HG02840 (cell line): ENCODE results near the gene THSD4.

ENCODE experiments used
- ATAC-seq: cut with Tn5 transposase; IDR thresholded peaks from one replicate; pipeline ENCODE4 v1.9.1; 2021; ENCODE audit warnings: mild to moderate bottlenecking, moderate library complexity, moderate number of reproducible peaks; ENCODE audit not compliant: unreplicated experiment, low FRiP score

The THSD4 gene

DNA sequence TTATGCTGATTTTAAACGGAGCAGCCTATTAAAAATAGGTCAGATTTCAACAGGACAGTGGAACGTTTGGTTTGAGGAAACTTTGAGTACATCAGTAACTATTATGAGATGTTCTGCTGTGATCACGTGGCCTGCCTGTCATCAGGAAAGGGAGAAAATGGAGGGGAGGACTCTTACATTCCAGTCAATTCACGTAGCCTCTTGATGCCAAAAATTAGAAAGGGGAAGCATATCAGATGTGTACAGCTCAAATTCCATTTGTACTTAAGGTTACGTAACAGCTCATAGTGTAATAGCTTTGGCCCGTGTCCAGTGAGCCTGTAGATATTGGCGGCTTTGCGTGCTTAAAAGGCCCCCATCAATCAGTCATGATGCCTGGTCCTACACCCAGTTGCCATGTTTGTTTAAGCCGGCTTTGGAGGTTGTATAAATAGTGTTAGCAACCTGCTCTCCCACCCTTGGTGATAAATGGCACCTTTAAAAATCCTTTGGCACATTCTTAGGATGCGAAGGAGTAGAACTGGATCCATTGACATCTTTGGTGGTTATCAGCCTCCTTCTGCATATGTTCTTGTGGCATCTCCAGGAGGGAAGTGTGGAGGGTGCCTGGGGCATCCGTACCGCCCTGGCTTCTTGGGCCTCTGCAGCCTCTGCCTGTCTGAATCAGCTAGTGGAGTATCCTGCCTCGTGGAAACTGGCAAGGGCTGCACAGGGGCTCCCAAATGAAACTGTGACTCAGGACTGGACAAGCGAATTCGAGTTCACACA, 163.9 kb downstream of the THSD4 start:
- ATAC-seq, result no peak

DNA sequence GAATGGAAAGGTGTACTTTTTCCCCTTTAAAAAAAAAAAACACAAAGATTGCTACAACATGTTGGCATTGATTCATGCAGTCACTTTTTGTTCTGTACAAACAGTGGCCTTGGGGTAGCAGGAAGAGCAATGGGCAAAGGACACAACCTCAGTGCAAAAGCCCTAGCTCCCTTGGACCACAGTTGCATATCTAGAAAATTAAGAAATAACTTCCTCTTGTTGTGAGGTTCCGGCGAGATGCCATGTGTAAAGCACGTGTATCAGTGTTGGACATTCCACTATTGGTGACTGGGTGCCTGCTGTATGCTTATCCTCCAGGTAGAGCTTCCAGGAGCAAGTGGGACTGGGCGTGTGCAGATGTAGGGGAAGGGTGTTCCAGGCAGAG, 164.5 kb downstream of the THSD4 start:
- no peak for ATAC-seq

DNA sequence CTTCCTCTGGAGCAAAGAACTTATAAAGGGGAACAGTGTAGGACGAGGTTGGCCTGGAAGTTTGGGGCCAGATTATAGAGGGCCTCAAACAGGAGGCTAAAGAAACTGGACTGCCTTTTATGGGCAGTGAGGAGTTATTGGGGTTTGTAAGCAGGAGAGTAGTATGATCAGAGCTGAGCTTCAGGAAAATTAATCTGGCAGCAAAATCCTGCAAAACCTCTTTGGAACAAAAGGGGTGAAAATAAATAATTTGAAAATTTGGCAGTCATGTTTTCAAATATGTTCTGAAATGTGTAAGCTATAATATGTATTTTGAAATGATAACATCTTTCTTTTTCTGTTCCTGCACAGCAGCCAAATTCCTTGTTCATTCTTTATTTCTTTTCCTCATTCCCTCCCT, 164.9 kb downstream of the THSD4 start:
- ATAC-seq, result no peak

DNA sequence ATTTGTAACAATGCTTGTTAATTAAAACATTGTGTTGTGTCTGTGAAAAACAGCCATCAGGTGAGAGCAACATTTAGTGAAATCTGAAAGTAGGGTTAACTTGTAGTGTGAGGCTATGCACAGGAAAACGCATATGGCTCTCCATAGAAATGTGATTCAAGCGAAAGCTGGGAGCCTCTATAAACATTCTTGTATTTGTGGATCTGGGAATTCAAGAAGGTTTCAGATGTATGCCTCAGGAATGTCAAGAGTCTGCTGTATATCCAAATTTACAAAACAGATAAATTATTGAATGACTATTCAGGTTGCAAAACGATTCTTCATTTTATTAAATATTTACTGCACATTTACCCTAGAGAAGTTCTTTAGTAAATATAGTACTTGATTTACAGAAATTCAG, 166.0 kb downstream of the THSD4 start:
- no peak for ATAC-seq

DNA sequence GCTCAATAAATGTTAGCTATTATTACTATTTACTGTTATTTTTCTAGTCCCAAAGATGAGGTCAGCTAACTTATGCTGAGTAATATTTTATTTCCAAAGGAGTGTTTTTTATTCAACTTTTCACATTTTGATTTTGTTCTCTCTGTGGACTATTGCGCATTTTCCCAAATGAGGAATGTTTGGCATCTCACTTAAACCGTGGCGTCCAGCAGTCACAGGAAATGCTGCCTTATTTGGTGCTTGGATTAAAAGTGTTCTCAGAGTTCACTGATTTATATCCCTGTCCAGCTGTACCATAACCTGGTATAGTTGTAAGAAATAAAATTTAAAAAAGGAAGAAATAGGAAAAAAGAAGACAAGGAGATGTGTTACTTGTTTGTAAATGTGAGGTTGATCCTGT, 166.8 kb downstream of the THSD4 start:
- ATAC-seq, result no peak

DNA sequence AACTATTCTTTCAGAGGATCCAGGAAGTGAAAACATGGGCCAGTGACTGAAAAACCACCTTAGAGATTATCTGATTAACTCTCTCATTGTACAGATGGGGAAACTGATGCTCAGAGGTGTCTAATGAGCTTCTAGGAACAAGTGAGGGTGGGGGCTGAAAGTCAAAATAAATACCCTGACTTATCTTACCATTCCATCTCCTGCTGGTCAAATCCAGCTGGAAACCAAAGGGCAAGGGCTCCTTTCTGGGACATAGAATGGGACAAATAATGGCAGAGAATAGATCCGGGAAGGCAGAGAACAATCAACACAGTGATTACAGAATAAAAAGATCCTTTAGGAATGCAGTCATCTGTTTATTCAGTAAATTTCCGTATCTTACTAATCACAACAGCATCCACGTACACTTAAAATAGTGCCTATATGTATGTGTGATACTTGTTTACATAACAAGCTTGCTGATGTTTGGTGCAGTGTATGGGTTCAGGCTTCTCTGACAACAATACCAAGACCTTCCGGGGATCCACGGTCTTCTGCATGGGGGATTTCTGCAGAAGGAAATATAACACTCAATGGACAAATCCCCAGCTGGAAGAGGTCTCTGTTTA, 173.2 kb downstream of the THSD4 start:
- no peak for ATAC-seq

DNA sequence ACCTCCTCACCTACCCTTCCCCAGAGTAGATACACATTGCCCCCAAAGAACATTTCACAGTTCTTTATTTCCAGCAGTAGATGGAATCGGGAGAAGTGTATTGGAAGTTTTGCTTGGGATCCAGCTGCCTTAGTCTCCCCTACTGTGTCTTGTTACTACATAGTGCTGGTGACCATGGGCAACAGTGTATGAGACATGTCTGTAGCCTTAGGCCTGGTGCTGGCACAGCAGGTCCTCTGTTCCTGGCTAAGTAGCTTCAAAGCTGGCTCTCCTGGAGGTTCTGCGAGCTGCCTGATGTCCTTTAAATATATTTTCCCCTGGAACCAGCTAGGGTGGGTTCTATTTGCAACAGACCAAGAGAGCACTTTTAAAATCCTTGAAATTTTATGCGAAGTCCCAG, 174.7 kb downstream of the THSD4 start:
- no peak for ATAC-seq

DNA sequence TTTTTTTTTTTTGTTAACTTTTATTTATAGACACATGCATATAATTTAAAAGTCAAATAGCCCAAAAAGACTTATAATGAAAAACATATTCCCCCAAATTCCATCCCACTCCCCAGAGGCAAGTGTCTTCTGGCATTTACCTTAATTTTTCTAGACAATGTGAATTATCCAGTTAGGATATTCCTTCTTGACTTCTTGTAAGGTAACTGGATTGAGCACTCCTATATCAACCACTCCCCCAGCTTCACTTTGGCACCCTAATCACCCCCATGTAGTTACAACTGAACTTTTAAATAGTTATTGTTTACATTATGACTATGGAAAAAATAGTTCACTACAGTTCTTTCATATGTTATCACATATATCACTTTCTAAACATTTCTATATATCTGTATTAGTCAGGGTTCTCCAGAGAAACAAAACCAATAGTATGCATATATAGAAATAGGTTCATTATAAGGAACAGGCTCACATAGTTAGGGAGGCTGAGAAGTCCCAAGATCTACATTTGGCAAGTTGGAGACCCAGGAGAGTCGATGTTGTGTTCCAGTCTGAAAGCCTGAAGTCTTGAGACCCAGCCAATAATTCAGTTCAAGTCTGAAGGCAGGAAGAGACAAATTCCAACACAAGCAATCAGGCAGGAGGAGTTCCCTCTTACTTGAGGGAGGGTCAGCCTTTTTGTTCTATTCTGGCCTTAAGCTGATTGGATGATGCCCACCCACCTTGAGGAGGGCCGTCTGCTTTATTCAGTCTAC, 175.8 kb downstream of the THSD4 start:
- ATAC-seq, result no peak

DNA sequence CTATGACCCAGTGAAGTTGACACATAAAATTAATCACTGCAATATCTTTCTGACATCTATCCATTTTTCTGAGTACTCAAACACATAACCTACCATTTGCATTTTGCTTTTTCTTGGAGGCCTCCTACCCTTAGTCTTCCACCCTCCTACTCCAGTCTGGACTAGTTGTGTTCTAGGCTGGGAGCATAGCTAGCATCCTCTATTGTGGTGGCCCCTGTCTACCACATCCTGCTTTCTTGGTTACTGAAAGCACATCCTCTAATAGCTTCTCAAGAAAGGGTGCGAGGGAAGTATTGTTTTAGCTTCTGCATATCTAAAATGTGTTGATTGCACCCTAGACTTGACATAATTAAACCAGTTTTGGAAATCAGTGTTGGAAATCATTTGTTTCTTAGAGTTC, 176.5 kb downstream of the THSD4 start:
- ATAC-seq, result no peak

DNA sequence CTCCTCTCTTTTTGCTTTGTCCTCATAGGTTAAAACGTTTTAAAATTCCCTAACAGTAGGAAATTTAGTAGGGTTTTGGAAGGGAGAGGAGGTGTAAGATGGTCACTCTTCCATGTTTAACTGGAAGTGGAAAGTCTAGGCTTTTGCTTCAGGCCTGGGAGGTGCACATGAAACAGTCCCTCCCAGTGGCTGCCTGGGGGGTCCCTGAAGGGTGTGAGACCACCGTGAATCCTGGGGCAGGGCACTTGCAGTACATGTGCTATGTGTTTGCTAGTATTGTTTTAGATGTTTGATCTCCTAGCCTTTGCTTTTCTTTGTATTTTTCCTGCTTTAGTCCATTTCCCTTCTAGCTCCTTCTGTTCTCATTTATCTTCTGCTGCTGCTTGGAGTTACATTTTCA, 178.5 kb downstream of the THSD4 start:
- no peak for ATAC-seq

DNA sequence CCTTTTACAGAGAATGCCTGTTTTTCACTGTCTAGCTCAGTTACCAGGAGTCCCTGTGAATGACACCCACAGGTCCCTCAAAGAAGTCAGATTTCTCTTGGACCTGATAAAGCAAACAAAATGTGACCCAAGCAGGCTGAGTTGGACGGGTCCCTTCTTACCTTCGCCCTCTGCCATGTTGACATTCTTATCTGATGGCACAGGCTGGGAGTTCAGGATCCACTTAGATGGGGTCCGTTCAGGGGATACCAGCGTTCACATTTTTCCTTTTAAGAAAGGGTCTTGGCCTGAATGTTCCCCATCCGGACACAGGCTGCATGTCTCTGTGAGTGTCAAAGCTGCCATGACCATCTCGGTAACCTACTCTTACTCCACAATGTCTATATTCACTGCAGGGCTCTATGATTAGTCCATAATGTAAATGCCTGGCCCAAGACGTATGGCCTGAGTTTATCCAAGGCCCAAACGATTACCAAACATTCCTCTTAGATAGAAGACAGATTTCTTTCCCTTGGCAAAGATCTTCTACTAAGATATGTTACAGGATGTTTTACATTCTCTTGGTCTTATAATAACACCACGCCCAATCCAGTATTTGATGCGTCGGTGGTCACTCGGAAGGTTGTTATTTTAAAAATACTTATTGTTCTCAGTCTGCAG, 179.1 kb downstream of the THSD4 start:
- ATAC-seq, result no peak

DNA sequence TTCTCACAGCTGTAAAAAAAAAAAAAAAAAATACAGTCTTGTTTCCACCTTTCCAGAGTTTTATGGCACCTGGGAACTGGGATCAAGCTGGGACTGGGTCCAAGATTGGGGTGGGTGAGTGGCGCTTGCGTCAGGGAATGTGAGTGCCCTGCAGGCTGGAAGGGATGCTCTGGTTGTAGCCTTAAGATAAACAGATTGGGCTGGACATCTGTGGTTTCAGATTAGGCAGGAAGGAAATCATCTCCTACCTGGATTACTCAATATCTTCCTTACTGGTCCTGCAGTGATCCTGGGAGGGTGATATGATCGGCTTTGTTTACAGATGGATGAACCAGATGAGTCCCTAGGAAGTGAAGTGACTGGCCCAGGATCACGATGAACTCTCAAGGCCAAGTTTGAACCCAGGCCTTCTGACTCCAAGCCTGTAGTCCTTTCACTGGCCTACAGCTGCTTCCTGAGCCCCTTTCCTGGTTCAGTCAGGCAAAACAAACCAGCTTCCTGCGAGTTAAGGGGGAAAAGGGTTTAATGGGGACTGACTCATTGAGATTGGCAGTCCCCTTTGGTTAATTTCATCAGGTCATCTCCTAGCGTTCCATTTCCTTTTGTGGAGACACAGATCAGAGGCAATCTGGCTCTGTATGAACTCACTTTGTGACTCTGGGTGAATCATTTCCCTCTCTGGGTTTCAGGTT, 179.8 kb downstream of the THSD4 start:
- ATAC-seq, result no peak

DNA sequence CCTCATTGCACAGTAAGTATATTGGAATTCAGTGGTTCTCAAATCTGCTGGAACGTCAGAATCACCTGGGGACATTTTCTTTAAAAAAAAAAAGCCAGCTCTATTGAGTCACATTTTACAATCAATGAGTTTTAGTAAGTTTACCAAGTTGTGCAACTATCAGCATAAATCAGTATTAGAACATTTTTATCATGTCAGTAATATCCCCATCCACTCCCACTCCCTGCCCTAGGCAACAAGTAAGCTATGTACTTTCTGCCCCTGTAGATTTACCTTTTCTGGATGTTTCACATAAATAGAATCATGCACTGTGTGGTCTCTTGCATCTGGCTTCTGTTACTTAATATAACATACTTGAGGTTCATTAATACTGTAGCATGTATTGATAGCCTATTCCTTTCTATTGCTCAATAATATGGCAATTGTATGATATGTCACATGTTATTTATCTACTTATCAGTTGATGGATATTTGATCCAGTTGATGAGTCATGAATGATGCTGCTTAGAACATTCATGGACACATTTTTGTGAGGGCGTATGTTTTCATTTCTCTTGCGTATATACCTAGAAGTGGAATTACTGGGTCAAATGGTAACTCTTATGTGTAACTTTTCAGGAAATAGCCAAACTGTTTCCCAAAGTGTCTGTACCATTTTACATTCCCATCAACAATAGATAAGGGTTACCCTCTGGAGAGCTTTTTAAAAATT, 180.5 kb downstream of the THSD4 start:
- no peak for ATAC-seq

DNA sequence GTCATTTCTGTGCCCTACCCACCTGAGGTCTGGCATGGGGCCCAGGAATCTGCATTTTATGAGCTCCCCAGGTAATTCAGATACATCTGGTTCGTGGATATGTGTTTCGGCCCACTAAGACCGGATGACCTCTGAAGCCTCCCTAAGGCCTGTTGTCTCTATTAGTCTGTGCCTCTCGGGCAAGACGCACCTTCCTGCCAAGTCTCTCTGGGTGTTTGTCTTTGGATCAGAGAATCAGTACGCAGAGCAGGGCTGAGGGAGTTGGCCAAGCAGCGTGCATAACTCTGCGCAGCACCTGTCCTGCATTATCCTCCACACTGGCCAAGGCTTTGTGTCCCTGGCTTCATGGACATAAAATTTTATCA, 181.0 kb downstream of the THSD4 start:
- ATAC-seq, result no peak

DNA sequence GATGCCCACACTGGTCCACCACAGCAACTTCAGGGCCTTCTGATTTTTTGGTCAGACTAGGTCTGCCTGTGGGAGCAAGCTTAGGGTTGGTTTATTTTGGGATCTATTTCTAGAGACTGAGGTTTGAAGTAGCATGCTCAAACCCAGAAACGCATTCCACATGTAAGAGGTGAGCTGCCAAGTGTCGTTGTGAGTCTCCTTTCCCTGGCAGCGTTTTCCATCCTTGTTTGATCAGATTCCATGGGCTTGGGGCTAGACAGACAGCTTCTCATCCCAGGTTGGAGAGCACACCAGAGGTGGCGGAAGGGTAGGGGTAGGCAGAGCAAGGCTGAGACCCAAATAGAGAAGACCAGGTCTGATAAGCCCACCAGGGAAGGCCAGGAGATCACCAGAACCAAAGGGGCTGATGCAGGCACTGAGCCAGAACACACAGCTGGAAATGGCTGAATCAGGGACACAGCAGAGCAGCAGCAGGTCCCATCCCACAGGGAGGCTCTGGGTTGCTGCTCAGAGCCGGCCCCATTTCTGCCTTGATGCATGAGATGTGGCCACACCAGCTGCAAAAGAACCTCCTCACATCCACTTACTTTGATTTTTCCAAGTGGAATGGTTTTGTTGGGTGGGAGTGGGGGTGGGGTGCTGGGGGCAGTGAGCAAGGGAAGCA, 186.8 kb downstream of the THSD4 start:
- no peak for ATAC-seq

DNA sequence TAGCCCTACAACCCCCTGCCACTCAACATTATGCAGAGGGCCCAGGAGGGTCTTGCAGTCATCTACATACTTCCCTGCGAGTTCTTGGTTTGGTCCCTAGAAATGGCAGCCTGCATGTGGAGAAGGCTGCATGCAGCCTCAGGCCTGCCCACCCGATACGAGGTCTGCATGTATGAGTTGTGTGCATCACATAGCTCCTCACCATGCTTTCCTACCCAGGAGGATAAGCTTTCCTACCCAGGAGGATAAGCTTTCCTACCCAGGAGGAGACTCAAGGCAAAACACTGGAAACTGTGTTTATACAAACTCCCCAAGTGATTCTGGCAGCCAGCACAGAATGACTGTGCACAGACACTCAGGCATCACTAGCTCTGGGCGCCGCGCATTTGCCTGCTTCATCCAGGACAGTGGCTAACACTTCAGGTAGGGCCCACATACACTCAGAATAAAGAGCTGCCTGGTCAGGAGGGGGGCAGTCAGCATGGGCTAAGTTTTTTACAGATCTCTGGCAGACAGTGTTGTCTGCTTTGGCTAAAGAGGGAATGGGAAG, 187.7 kb downstream of the THSD4 start:
- no peak for ATAC-seq

DNA sequence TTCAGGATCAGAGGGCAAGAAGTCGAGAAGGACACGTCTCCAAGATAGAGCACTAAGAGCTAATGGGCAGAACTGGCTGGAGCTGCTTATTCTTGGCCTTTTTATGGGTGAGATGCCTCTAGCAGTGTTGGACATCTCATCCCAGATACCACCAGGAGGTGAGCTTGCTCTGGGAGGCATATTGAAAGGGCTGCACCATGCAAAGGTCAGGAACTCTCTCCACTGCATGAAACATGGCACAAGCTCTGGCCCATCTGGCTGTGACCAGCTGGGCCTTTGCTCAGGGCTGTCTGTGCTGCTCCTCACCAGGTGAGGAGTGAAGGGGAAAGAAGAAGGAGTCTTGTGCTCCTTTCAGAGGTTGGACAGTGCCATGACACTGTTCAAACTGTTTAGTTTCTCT, 188.7 kb downstream of the THSD4 start:
- no peak for ATAC-seq

DNA sequence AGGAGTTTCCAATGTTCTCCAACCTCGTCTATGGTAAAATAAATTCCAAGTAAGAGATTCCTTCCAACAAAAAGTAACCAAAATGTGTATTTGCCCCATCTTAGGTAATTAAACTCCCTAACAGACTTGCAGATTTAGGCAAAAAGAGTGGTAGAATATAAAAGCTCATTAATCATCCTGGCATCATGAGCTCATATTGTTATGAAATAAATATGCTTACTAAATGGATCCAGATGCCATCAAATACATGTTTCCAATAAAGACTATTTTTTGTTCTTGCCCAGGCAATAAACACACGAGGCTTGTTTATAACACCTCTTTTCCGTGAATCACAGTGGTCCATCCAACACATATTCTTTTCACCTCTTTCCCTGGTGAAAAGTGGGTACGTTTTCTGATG, 189.4 kb downstream of the THSD4 start:
- ATAC-seq, result no peak

DNA sequence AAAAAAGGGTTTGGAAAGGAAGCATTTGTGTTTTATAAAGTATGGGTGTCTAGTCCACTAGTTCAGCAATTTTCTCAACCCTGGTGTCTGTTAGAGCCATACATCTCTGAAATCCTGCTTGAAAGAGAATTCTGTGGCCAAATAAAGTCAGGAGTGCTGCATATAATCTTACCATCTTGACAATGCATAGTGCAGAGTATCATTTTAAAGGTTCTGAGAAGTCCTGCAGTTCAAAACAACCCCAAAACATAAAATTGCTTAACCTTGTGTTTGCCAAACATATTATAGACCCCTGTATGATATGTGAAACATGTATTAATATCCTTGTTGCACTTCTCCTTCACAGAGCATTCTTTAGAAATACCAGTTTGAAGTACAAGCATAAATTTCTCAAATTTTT, 191.3 kb downstream of the THSD4 start:
- ATAC-seq, result no peak
